Panc1 (cell line): ENCODE data around the gene ARTN.

ENCODE experiments used
- TF ChIP-seq, protein P1 (sequence below): fragments of 450-650 bp; IDR thresholded peaks from 2 replicates; pipeline ENCODE4 v1.5.1; 2017; ENCODE audit warnings: mild to moderate bottlenecking
- TF ChIP-seq, protein P2 (sequence below), 2 experiments: IDR thresholded peaks; 2 replicates each; pipeline ENCODE4 v1.6.1; 2011 to 2012; ENCODE audit warnings: low read depth in 2 of 2, control low read depth in 1 of 2, low read length in 1 of 2, mild to moderate bottlenecking in 1 of 2, moderate library complexity in 1 of 2; ENCODE audit not compliant: insufficient read depth in 1 of 2

DNA sequence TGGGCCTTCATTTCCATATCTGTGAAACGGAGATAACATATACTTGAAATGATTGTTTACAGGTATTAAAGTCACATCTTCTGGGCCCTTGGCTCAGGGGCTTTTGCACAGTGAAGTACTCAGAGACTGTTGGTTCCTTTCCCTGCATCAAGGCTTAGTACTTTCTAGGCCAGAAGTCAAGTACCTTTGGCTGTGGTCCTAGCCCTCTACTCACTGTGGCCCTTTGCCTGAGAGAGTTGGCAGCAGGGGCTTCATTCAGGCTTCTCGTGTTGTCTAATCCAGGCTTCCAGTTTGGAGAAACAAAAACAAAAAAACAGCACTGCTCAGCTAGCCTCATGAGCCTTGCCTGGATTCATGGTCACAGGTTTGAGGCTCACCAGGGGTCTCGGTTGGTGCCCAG lies 28.1 kb downstream of the ARTN start:
- TF ChIP-seq, protein P1, sequence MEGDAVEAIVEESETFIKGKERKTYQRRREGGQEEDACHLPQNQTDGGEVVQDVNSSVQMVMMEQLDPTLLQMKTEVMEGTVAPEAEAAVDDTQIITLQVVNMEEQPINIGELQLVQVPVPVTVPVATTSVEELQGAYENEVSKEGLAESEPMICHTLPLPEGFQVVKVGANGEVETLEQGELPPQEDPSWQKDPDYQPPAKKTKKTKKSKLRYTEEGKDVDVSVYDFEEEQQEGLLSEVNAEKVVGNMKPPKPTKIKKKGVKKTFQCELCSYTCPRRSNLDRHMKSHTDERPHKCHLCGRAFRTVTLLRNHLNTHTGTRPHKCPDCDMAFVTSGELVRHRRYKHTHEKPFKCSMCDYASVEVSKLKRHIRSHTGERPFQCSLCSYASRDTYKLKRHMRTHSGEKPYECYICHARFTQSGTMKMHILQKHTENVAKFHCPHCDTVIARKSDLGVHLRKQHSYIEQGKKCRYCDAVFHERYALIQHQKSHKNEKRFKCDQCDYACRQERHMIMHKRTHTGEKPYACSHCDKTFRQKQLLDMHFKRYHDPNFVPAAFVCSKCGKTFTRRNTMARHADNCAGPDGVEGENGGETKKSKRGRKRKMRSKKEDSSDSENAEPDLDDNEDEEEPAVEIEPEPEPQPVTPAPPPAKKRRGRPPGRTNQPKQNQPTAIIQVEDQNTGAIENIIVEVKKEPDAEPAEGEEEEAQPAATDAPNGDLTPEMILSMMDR: no peak
- TF ChIP-seq, protein P2, sequence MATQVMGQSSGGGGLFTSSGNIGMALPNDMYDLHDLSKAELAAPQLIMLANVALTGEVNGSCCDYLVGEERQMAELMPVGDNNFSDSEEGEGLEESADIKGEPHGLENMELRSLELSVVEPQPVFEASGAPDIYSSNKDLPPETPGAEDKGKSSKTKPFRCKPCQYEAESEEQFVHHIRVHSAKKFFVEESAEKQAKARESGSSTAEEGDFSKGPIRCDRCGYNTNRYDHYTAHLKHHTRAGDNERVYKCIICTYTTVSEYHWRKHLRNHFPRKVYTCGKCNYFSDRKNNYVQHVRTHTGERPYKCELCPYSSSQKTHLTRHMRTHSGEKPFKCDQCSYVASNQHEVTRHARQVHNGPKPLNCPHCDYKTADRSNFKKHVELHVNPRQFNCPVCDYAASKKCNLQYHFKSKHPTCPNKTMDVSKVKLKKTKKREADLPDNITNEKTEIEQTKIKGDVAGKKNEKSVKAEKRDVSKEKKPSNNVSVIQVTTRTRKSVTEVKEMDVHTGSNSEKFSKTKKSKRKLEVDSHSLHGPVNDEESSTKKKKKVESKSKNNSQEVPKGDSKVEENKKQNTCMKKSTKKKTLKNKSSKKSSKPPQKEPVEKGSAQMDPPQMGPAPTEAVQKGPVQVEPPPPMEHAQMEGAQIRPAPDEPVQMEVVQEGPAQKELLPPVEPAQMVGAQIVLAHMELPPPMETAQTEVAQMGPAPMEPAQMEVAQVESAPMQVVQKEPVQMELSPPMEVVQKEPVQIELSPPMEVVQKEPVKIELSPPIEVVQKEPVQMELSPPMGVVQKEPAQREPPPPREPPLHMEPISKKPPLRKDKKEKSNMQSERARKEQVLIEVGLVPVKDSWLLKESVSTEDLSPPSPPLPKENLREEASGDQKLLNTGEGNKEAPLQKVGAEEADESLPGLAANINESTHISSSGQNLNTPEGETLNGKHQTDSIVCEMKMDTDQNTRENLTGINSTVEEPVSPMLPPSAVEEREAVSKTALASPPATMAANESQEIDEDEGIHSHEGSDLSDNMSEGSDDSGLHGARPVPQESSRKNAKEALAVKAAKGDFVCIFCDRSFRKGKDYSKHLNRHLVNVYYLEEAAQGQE (IDR thresholded peaks at IDR 0.05; ENCODE audit: insufficient read depth in 1 of 2, low read depth in 2 of 2, low read length in 1 of 2): no peak
